ENCODE measurements around the gene EPN2. TPM values are rescaled to one million over a fixed set of nuclear protein-coding genes. Genes with fewer than 3 reads are reported as not detected.

Gene EPN2
- total RNA-seq, 1 donor from 2014 or later, result 18.3 TPM

DNA sequence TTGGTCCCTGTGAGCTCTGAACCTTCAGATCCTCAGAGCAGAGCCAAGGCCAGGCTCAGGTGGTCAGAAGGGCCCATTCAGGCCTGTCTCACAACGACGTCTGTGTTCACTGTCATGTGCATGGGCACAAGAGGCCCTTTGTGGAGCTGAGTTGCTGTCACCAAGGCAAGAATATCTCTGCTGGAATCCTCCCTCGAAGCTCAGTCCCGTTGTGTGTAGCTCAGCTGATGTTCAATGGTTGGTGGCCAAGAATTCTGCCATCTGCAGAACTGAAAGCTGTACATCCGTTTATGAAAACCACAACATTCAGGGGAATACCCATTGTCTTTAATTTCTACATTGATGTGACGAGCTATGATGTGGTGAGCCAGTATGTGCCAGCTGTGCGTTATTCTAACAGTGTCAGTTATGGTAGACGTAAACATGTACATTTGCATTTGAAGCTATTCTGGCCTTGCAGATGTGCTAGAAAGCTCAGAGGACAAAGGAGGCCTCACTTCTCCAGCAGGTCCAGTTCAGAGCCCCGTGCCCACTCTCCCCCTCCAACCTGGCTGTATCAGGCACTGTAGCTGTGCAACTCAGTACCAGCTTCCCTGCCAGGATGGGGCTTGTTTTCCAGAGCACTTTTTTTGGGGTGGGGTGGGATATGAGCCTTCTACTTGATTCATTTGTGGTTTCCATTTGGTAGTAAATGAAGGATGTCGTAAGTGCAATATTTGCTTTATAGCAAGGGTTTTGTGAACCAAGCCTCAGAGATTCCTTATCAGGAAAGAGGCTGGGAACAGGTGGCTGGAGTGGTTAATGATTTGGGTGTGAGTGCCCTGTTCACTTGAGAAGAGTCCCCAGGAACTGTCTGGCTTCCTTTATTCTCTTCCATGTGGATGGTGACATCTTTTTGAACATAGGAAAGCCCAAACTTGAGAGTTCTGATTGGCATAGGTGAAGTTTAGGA, 69.3 kb downstream of the EPN2 start:
- Histone ChIP-seq H3K27ac (ENCODE audit: low read depth, low read length) (no peak overlapping the region), H3K36me3 (ENCODE audit: control insufficient read depth in 3 of 3, insufficient read depth in 3 of 3, low read length in 3 of 3) (peaks cover 0 to 9% (median 6%) of the 10 kb centered on the region in 3 donors), H3K9me3 (ENCODE audit: control insufficient read depth in 3 of 3, low read length in 3 of 3) (no peaks in the 10 kb centered on the region)

DNA sequence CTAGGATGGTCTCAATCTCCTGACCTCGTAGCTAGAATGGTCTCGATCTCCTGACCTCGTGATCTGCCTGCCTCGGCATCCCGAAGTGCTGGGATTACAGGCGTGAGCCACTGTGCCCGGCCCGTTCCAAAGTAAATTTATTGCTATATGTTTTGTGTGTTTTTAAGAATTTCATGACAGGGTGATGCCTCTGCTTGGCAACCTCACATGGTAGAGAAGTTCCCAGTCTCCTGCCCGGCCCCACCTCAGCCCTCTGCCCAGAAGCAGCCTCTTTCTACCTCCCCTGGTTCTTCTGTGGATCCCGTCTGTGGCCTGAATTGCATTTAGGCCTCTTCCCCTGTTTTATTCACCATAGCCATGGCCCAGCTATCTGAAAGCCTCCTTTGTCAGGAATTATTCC, 70.4 kb downstream of the EPN2 start:
- H3K4me3 ChIP-seq (ENCODE audit: low read length in 3 of 3), result no peak overlapping the region
- peaks cover 24 to 39% (median 37%) of the 10 kb centered on the region in 3 donors for H3K4me1 ChIP-seq (ENCODE audit: control insufficient read depth in 3 of 3, insufficient read depth in 3 of 3, low read length in 3 of 3)
- peak overlapping the region in 1 of 3 donors; percentile 25 for H3K9ac ChIP-seq (ENCODE audit: low read depth in 1 of 3, low read length in 3 of 3)
- no peak overlapping the region for H3K27ac ChIP-seq (ENCODE audit: low read depth, low read length)
- no peaks in the 10 kb centered on the region for H3K9me3 ChIP-seq (ENCODE audit: control insufficient read depth in 3 of 3, low read length in 3 of 3)
- H3K27me3 ChIP-seq (ENCODE audit: control insufficient read depth in 3 of 3, insufficient read depth in 3 of 3, low read length in 3 of 3), result no peaks in the 10 kb centered on the region
- H3K36me3 ChIP-seq (ENCODE audit: control insufficient read depth in 3 of 3, insufficient read depth in 3 of 3, low read length in 3 of 3), result peaks cover 7 to 17% (median 13%) of the 10 kb centered on the region in 3 donors

More for the DNA sequence above, 69.3 kb downstream of the EPN2 start:
- H3K4me1 ChIP-seq (ENCODE audit: control insufficient read depth in 3 of 3, insufficient read depth in 3 of 3, low read length in 3 of 3), result peaks cover 35 to 47% (median 43%) of the 10 kb centered on the region in 3 donors
- peak overlapping the region in 1 of 3 donors; percentile 20 for H3K9ac ChIP-seq (ENCODE audit: low read depth in 1 of 3, low read length in 3 of 3)
- no peaks in the 10 kb centered on the region for H3K27me3 ChIP-seq (ENCODE audit: control insufficient read depth in 3 of 3, insufficient read depth in 3 of 3, low read length in 3 of 3)
- no peak overlapping the region for H3K4me3 ChIP-seq (ENCODE audit: low read length in 3 of 3)

GRCh38 chr17:19308398-19308797, 71.2 kb downstream of the EPN2 start:
- H3K27me3 ChIP-seq (ENCODE audit: control insufficient read depth in 3 of 3, insufficient read depth in 3 of 3, low read length in 3 of 3), result no peaks in the 10 kb centered on the region
- no peaks in the 10 kb centered on the region for H3K9me3 ChIP-seq (ENCODE audit: control insufficient read depth in 3 of 3, low read length in 3 of 3)
- peaks cover 15 to 25% (median 20%) of the 10 kb centered on the region in 3 donors for H3K36me3 ChIP-seq (ENCODE audit: control insufficient read depth in 3 of 3, insufficient read depth in 3 of 3, low read length in 3 of 3)
- H3K4me1 ChIP-seq (ENCODE audit: control insufficient read depth in 3 of 3, insufficient read depth in 3 of 3, low read length in 3 of 3), result peaks cover 17 to 34% (median 29%) of the 10 kb centered on the region in 3 donors
- H3K9ac ChIP-seq (ENCODE audit: low read depth in 1 of 3, low read length in 3 of 3), result no peak overlapping the region
- no peak overlapping the region for H3K27ac ChIP-seq (ENCODE audit: low read depth, low read length)
- H3K4me3 ChIP-seq (ENCODE audit: low read length in 3 of 3), result no peak overlapping the region

GRCh38 chr17:19309701-19310100, 72.5 kb downstream of the EPN2 start:
- H3K4me3 ChIP-seq (ENCODE audit: low read length in 3 of 3), result no peak overlapping the region
- H3K4me1 ChIP-seq (ENCODE audit: control insufficient read depth in 3 of 3, insufficient read depth in 3 of 3, low read length in 3 of 3), result peaks cover 18 to 33% (median 23%) of the 10 kb centered on the region in 3 donors
- H3K9me3 ChIP-seq (ENCODE audit: control insufficient read depth in 3 of 3, low read length in 3 of 3), result no peaks in the 10 kb centered on the region
- peaks cover 17 to 35% (median 20%) of the 10 kb centered on the region in 3 donors for H3K36me3 ChIP-seq (ENCODE audit: control insufficient read depth in 3 of 3, insufficient read depth in 3 of 3, low read length in 3 of 3)
- no peak overlapping the region for H3K27ac ChIP-seq (ENCODE audit: low read depth, low read length)
- no peak overlapping the region for H3K9ac ChIP-seq (ENCODE audit: low read depth in 1 of 3, low read length in 3 of 3)
- no peaks in the 10 kb centered on the region for H3K27me3 ChIP-seq (ENCODE audit: control insufficient read depth in 3 of 3, insufficient read depth in 3 of 3, low read length in 3 of 3)

- no peaks in the 10 kb centered on the region for H3K27me3 ChIP-seq (ENCODE audit: control insufficient read depth in 3 of 3, insufficient read depth in 3 of 3, low read length in 3 of 3)
- H3K4me1 ChIP-seq (ENCODE audit: control insufficient read depth in 3 of 3, insufficient read depth in 3 of 3, low read length in 3 of 3), result peaks cover 18 to 31% (median 20%) of the 10 kb centered on the region in 3 donors
- peaks cover 17 to 35% (median 20%) of the 10 kb centered on the region in 3 donors for H3K36me3 ChIP-seq (ENCODE audit: control insufficient read depth in 3 of 3, insufficient read depth in 3 of 3, low read length in 3 of 3)
- H3K9ac ChIP-seq (ENCODE audit: low read depth in 1 of 3, low read length in 3 of 3), result no peak overlapping the region
- H3K4me3 ChIP-seq (ENCODE audit: low read length in 3 of 3), result no peak overlapping the region
- H3K27ac ChIP-seq (ENCODE audit: low read depth, low read length), result no peak overlapping the region
- no peaks in the 10 kb centered on the region for H3K9me3 ChIP-seq (ENCODE audit: control insufficient read depth in 3 of 3, low read length in 3 of 3)
Measured at GRCh38 chr17:19310151-19310550, 73.0 kb downstream of the EPN2 start.

DNA sequence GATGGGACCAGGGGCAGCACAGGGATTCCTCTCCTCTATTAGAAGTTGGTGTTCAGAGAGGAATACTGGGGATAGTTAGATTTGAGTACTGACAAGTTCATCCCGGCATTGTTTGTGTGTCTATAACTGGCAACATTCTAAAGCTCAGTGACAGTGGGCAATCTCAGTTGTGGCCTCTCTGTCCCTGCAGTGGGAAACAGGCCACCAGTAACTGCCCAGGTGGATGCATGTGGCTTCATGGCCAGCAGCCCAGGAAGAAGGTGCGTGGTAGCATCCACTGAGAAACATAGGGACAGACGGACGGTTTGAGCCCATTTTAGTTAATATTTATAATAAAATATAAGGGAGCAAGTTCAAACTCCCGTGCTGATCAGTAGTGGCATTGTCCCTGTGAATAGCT, 73.8 kb downstream of the EPN2 start:
- Histone ChIP-seq H3K9me3 (ENCODE audit: control insufficient read depth in 3 of 3, low read length in 3 of 3) (no peaks in the 10 kb centered on the region), H3K36me3 (ENCODE audit: control insufficient read depth in 3 of 3, insufficient read depth in 3 of 3, low read length in 3 of 3) (peaks cover 17 to 37% (median 21%) of the 10 kb centered on the region in 3 donors), H3K4me1 (ENCODE audit: control insufficient read depth in 3 of 3, insufficient read depth in 3 of 3, low read length in 3 of 3) (peaks cover 11 to 28% (median 11%) of the 10 kb centered on the region in 3 donors), H3K27ac (ENCODE audit: low read depth, low read length) (no peak overlapping the region), H3K9ac (ENCODE audit: low read depth in 1 of 3, low read length in 3 of 3) (no peak overlapping the region), H3K27me3 (ENCODE audit: control insufficient read depth in 3 of 3, insufficient read depth in 3 of 3, low read length in 3 of 3) (no peaks in the 10 kb centered on the region), H3K4me3 (ENCODE audit: low read length in 3 of 3) (no peak overlapping the region)

DNA sequence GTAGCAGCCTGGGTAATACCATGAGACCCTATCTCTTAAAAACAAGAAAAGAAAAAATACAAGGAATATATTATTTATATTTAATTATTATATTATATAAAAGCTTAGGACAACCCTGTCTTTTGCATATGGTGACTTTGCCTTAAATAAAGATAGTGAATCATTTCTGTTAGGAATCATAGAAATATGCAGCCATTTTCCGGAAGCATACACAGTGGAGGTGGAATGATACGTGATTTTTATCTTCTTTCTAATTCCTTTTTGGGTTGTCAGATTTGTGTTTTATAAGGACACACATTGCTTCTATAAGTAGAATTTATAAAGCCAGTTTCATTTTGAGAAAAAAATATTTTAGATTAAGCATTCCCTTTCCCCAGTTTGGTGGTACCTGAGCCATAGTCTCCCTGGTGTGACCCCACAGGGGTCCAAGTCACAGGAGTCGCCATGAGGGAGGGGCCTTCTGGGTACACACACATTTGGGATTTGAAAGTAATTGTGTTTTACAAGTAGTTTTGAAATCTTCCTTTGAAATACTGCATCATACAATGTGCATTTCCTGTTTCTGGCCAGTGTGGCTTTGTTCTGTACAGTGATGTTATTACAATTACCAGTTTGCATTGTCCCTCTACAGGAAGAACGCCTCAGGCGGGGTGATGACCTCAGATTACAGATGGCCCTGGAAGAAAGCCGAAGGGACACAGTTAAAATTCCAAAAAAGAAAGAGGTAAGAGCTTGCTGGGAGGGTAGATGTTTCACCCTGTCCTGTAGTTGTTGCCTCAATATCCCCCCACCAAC, 74.5 kb downstream of the EPN2 start:
- Histone ChIP-seq H3K4me1 (ENCODE audit: control insufficient read depth in 3 of 3, insufficient read depth in 3 of 3, low read length in 3 of 3) (peaks cover 6 to 27% (median 10%) of the 10 kb centered on the region in 3 donors), H3K4me3 (ENCODE audit: low read length in 3 of 3) (no peak overlapping the region), H3K27me3 (ENCODE audit: control insufficient read depth in 3 of 3, insufficient read depth in 3 of 3, low read length in 3 of 3) (no peaks in the 10 kb centered on the region), H3K27ac (ENCODE audit: low read depth, low read length) (no peak overlapping the region), H3K9ac (ENCODE audit: low read depth in 1 of 3, low read length in 3 of 3) (no peak overlapping the region), H3K36me3 (ENCODE audit: control insufficient read depth in 3 of 3, insufficient read depth in 3 of 3, low read length in 3 of 3) (peaks cover 17 to 33% (median 21%) of the 10 kb centered on the region in 3 donors), H3K9me3 (ENCODE audit: control insufficient read depth in 3 of 3, low read length in 3 of 3) (no peaks in the 10 kb centered on the region)

GRCh38 chr17:19312406-19312805, 75.2 kb downstream of the EPN2 start:
- no peak overlapping the region for H3K9ac ChIP-seq (ENCODE audit: low read depth in 1 of 3, low read length in 3 of 3)
- no peaks in the 10 kb centered on the region for H3K27me3 ChIP-seq (ENCODE audit: control insufficient read depth in 3 of 3, insufficient read depth in 3 of 3, low read length in 3 of 3)
- no peak overlapping the region for H3K4me3 ChIP-seq (ENCODE audit: low read length in 3 of 3)
- H3K4me1 ChIP-seq (ENCODE audit: control insufficient read depth in 3 of 3, insufficient read depth in 3 of 3, low read length in 3 of 3), result peaks cover 14 to 35% (median 18%) of the 10 kb centered on the region in 3 donors
- H3K36me3 ChIP-seq (ENCODE audit: control insufficient read depth in 3 of 3, insufficient read depth in 3 of 3, low read length in 3 of 3), result peaks cover 17 to 33% (median 22%) of the 10 kb centered on the region in 3 donors
- no peaks in the 10 kb centered on the region for H3K9me3 ChIP-seq (ENCODE audit: control insufficient read depth in 3 of 3, low read length in 3 of 3)
- H3K27ac ChIP-seq (ENCODE audit: low read depth, low read length), result no peak overlapping the region

DNA sequence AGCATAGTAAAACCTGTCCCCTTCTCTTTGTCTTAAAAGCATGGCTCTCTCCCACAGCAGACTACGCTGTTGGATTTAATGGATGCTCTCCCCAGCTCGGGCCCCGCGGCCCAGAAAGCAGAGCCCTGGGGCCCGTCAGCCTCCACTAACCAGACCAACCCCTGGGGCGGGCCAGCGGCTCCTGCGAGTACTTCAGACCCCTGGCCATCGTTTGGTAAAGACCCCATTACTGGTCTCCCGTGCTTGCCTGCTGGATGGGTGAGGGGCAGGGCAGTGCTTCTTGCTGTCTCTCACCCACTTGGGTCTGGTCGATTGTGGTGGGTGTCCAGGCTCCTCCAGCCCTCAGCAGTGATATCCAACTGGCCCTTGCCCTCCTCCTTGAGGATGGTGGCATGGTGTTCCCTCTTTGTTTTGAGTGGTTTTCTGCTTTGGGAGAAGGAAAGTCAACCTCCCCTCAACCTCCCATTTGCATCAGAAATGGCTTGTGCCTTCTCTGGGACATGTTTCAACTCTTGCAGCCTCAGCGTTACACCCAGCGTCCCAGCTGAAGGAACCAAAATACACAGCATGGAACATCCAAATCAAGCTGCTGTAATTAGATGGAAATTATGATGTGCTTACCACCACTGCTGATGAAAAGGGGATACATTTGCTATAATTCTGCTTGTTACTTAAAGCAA, 76.0 kb downstream of the EPN2 start:
- Histone ChIP-seq H3K27ac (ENCODE audit: low read depth, low read length) (no peak overlapping the region), H3K4me3 (ENCODE audit: low read length in 3 of 3) (no peak overlapping the region), H3K36me3 (ENCODE audit: control insufficient read depth in 3 of 3, insufficient read depth in 3 of 3, low read length in 3 of 3) (peaks cover 17 to 35% (median 23%) of the 10 kb centered on the region in 3 donors), H3K27me3 (ENCODE audit: control insufficient read depth in 3 of 3, insufficient read depth in 3 of 3, low read length in 3 of 3) (no peaks in the 10 kb centered on the region), H3K4me1 (ENCODE audit: control insufficient read depth in 3 of 3, insufficient read depth in 3 of 3, low read length in 3 of 3) (peaks cover 19 to 34% (median 22%) of the 10 kb centered on the region in 3 donors), H3K9ac (ENCODE audit: low read depth in 1 of 3, low read length in 3 of 3) (peak overlapping the region in 1 of 3 donors; percentile 8), H3K9me3 (ENCODE audit: control insufficient read depth in 3 of 3, low read length in 3 of 3) (no peaks in the 10 kb centered on the region)

Data from skeletal muscle tissue (tissue), 4 donors.